ENCODE results near the gene MRPL20. TPM values are rescaled to one million over a fixed set of nuclear protein-coding genes. Genes with fewer than 3 reads are reported as not detected.

MRPL20 gene
- total and polyA plus RNA-seq, 5 donors: 121 to 190 (median 135) TPM

- H3K27me3 ChIP-seq (ENCODE audit: control insufficient read depth, insufficient read depth): no peaks in the 10 kb centered on the region
- intact Hi-C loops (cut with DNase I): no loop called here
- no peak overlapping the region for H3K27ac ChIP-seq (ENCODE audit: low read length)
- peaks cover 3% of the 10 kb centered on the region for H3K4me1 ChIP-seq (ENCODE audit: control insufficient read depth, insufficient read depth, low read length)
- WGBS: 74% methylated on average over 31 of the region's 31 CpGs
- DNase-seq: peak in 2 of 3 donors; percentile 50 to 62
- no peak for ATAC-seq
- no peaks in the 10 kb centered on the region for H3K9me3 ChIP-seq (ENCODE audit: control insufficient read depth, low read length)
- no peak overlapping the region for H3K4me3 ChIP-seq (ENCODE audit: low read length)
Measured at GRCh38 chr1:1437033-1437903, 30.2 kb upstream of the MRPL20 start.

GRCh38 chr1:1436630-1437032 lies 29.5 kb upstream of the MRPL20 start:
- Histone ChIP-seq H3K4me1 (ENCODE audit: control insufficient read depth, insufficient read depth, low read length) (peaks cover 4% of the 10 kb centered on the region), H3K4me3 (ENCODE audit: low read length) (no peak overlapping the region), H3K9me3 (ENCODE audit: control insufficient read depth, low read length) (no peaks in the 10 kb centered on the region), H3K27ac (ENCODE audit: low read length) (no peak overlapping the region), H3K27me3 (ENCODE audit: control insufficient read depth, insufficient read depth) (no peaks in the 10 kb centered on the region)
- intact Hi-C loops (cut with DNase I): no loop called here
- no peak for ATAC-seq
- DNase-seq: no peak
- 76% methylated on average over 7 of the region's 7 CpGs for WGBS

- intact Hi-C loops (cut with DNase I): no loop called here
- WGBS: 19% methylated on average over 40 of the region's 40 CpGs
- peak in 2 of 3 donors; percentile 57 to 59 for DNase-seq
- Histone ChIP-seq H3K27me3 (ENCODE audit: control insufficient read depth, insufficient read depth) (no peaks in the 10 kb centered on the region), H3K9me3 (ENCODE audit: control insufficient read depth, low read length) (no peaks in the 10 kb centered on the region), H3K4me3 (ENCODE audit: low read length) (peak overlapping the region; percentile 51), H3K27ac (ENCODE audit: low read length) (no peak overlapping the region), H3K4me1 (ENCODE audit: control insufficient read depth, insufficient read depth, low read length) (peaks cover 4% of the 10 kb centered on the region)
- ATAC-seq: no peak
Measured at GRCh38 chr1:1435911-1436629, 29.0 kb upstream of the MRPL20 start.

- Histone ChIP-seq H3K4me1 (ENCODE audit: control insufficient read depth, insufficient read depth, low read length) (peaks cover 6% of the 10 kb centered on the region), H3K27ac (ENCODE audit: low read length) (peak within 1 kb of the TSS; percentile 67), H3K9me3 (ENCODE audit: control insufficient read depth, low read length) (no peaks in the 10 kb centered on the region), H3K4me3 (ENCODE audit: low read length) (peak within 1 kb of the TSS; percentile 51), H3K27me3 (ENCODE audit: control insufficient read depth, insufficient read depth) (no peaks in the 10 kb centered on the region)
- 8% methylated on average over 89 of the region's 89 CpGs for WGBS
- DNase-seq (peak; percentile 82 to 92 (median 91)), ATAC-seq (peak; percentile 47 to 67)
- intact Hi-C loops (cut with DNase I): no loop called here
Measured at GRCh38 chr1:1435106-1435903, 28.2 kb upstream of the MRPL20 start, which contains the start of gene VWA1. VWA1 (plus strand) TSS chr1:1435690; CDS start chr1:1435749, 59 bp downstream.

GRCh38 chr1:1434824-1435105 lies 27.7 kb upstream of the MRPL20 start:
- H3K4me1 ChIP-seq (ENCODE audit: control insufficient read depth, insufficient read depth, low read length): peaks cover 6% of the 10 kb centered on the region
- 65% methylated on average over 4 of the region's 4 CpGs for WGBS
- H3K9me3 ChIP-seq (ENCODE audit: control insufficient read depth, low read length): no peaks in the 10 kb centered on the region
- H3K27ac ChIP-seq (ENCODE audit: low read length): peak overlapping the region; percentile 67
- H3K27me3 ChIP-seq (ENCODE audit: control insufficient read depth, insufficient read depth): no peaks in the 10 kb centered on the region
- intact Hi-C loops (cut with DNase I): no loop called here
- ATAC-seq (no peak), DNase-seq (no peak)
- H3K4me3 ChIP-seq (ENCODE audit: low read length): no peak overlapping the region

GRCh38 chr1:1434131-1434823 lies 27.2 kb upstream of the MRPL20 start:
- WGBS: 12% methylated on average over 32 of the region's 32 CpGs
- peak; percentile 76 to 91 (median 90) for DNase-seq
- Histone ChIP-seq H3K4me3 (ENCODE audit: low read length) (no peak overlapping the region), H3K9me3 (ENCODE audit: control insufficient read depth, low read length) (no peaks in the 10 kb centered on the region), H3K4me1 (ENCODE audit: control insufficient read depth, insufficient read depth, low read length) (peaks cover 6% of the 10 kb centered on the region), H3K27ac (ENCODE audit: low read length) (peak overlapping the region; percentile 87), H3K27me3 (ENCODE audit: control insufficient read depth, insufficient read depth) (no peaks in the 10 kb centered on the region)
- intact Hi-C loops (cut with DNase I): no loop called here
- ATAC-seq: peak; percentile 13

GRCh38 chr1:1433804-1434130 lies 26.7 kb upstream of the MRPL20 start:
- DNase-seq: peak; percentile 76 to 80 (median 80)
- Histone ChIP-seq H3K4me1 (ENCODE audit: control insufficient read depth, insufficient read depth, low read length) (peaks cover 6% of the 10 kb centered on the region), H3K4me3 (ENCODE audit: low read length) (no peak overlapping the region), H3K27ac (ENCODE audit: low read length) (peak overlapping the region; percentile 87), H3K27me3 (ENCODE audit: control insufficient read depth, insufficient read depth) (no peaks in the 10 kb centered on the region), H3K9me3 (ENCODE audit: control insufficient read depth, low read length) (no peaks in the 10 kb centered on the region)
- intact Hi-C loops (cut with DNase I): no loop called here
- WGBS: 26% methylated on average over 12 of the region's 12 CpGs
- ATAC-seq: peak in 1 of 2 donors; percentile 60

GRCh38 chr1:1432951-1433803 lies 26.1 kb upstream of the MRPL20 start:
- Histone ChIP-seq H3K9me3 (ENCODE audit: control insufficient read depth, low read length) (no peaks in the 10 kb centered on the region), H3K27ac (ENCODE audit: low read length) (peak overlapping the region; percentile 87), H3K4me3 (ENCODE audit: low read length) (no peak overlapping the region), H3K27me3 (ENCODE audit: control insufficient read depth, insufficient read depth) (no peaks in the 10 kb centered on the region), H3K4me1 (ENCODE audit: control insufficient read depth, insufficient read depth, low read length) (peaks cover 6% of the 10 kb centered on the region)
- intact Hi-C loops (cut with DNase I): no loop called here
- WGBS: 41% methylated on average over 34 of the region's 34 CpGs
- DNase-seq: peak; percentile 85 to 89 (median 89)
- peak; percentile 31 to 66 for ATAC-seq

- Histone ChIP-seq H3K27me3 (ENCODE audit: control insufficient read depth, insufficient read depth) (no peaks in the 10 kb centered on the region), H3K4me3 (ENCODE audit: low read length) (no peak overlapping the region), H3K9me3 (ENCODE audit: control insufficient read depth, low read length) (no peaks in the 10 kb centered on the region), H3K4me1 (ENCODE audit: control insufficient read depth, insufficient read depth, low read length) (peaks cover 6% of the 10 kb centered on the region), H3K27ac (ENCODE audit: low read length) (peak overlapping the region; percentile 48)
- intact Hi-C loops (cut with DNase I): no loop called here
- WGBS: 53% methylated on average over 28 of the region's 28 CpGs
- DNase-seq (peak; percentile 48 to 76 (median 75)), ATAC-seq (no peak)
Measured at GRCh38 chr1:1432274-1432950, 25.3 kb upstream of the MRPL20 start.
